Fibroblast of villous mesenchyme (primary cell): ENCODE results near the gene TSPAN15. TPM values are rescaled to one million over a fixed set of nuclear protein-coding genes. Genes with fewer than 3 reads are reported as not detected.
A peak's percentile ranks its signal among the peaks of the same experiment; 100 is the strongest.

Experiments used
- DNase-seq: peaks from one replicate; pipeline ENCODE4 v3.0.0-alpha.2; 2010; ENCODE audit warnings: low read depth
- H3K4me3 ChIP-seq: 2 replicates; pipeline ENCODE4 v1.5.1; 2011; ENCODE audit warnings: low read depth, mild to moderate bottlenecking, low read length
- total RNA-seq: library from RNA; depleted of rRNA; stranded (reverse); fragments of >200 nt; gene quantifications from 2 replicates; pipeline ENCODE4 v1.2.3, GENCODE V29; 2012
- TF ChIP-seq, protein P1 (sequence below): IDR thresholded peaks from 2 replicates; pipeline ENCODE4 v1.5.1; 2012; ENCODE audit warnings: low read depth, mild to moderate bottlenecking, low read length; ENCODE audit not compliant: insufficient read depth

Gene TSPAN15
- total RNA-seq, 1 donor: 6.0 TPM

DNA sequence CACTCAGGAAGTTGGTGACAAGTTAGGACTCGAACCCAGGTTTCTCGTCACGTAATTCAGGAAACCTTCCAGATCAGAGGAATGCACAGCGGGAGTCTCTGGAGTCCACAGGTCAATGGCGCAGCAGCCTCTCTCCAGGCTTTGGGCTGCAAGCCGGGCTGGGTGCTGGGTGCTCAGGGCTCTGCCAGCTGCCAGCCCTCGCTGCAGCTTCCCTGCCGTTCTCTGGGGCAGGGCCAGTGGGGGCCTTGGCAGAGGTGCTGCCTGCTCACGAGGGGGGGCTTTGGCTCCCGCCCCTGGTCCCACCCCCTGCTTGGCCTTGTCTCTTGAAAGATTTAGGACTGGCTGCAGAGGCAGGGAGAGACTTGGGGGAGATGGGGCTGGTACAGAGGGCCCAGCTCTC is 34.6 kb upstream of the TSPAN15 start, which contains the start of gene TACR2:
TACR2 (minus strand) TSS at position 224 of the 400 bp plus-strand sequence. CDS start 595 bp downstream, outside the sequence.
- TF ChIP-seq, protein P1, sequence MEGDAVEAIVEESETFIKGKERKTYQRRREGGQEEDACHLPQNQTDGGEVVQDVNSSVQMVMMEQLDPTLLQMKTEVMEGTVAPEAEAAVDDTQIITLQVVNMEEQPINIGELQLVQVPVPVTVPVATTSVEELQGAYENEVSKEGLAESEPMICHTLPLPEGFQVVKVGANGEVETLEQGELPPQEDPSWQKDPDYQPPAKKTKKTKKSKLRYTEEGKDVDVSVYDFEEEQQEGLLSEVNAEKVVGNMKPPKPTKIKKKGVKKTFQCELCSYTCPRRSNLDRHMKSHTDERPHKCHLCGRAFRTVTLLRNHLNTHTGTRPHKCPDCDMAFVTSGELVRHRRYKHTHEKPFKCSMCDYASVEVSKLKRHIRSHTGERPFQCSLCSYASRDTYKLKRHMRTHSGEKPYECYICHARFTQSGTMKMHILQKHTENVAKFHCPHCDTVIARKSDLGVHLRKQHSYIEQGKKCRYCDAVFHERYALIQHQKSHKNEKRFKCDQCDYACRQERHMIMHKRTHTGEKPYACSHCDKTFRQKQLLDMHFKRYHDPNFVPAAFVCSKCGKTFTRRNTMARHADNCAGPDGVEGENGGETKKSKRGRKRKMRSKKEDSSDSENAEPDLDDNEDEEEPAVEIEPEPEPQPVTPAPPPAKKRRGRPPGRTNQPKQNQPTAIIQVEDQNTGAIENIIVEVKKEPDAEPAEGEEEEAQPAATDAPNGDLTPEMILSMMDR: no peak
- H3K4me3 ChIP-seq: no peak within 1 kb of the TSS

DNA sequence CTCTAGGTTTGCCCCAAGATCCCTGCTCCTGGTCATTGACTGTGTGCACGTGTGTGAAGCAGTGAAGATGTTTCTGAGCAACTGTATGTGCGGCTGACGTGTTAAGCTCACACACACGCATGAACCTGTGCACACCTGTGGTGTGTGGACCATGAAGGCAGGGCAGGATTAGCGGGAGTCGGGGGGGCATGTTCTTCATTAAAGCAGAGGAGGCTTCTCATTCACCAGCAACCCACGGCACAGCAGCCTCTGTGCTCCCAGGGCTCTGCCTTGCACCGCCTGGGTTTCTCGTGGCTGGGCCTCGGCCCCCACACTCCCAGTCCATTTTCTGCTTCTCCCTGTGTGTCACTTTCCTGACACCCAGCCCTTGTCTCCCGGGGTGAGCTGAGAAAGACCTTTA is 33.7 kb upstream of the TSPAN15 start:
- no peak overlapping the region for H3K4me3 ChIP-seq
- no peak for DNase-seq
- TF ChIP-seq, protein P1: no peak

More for the DNA sequence above, 34.6 kb upstream of the TSPAN15 start, which contains the start of gene TACR2:
- no peak for DNase-seq

DNA sequence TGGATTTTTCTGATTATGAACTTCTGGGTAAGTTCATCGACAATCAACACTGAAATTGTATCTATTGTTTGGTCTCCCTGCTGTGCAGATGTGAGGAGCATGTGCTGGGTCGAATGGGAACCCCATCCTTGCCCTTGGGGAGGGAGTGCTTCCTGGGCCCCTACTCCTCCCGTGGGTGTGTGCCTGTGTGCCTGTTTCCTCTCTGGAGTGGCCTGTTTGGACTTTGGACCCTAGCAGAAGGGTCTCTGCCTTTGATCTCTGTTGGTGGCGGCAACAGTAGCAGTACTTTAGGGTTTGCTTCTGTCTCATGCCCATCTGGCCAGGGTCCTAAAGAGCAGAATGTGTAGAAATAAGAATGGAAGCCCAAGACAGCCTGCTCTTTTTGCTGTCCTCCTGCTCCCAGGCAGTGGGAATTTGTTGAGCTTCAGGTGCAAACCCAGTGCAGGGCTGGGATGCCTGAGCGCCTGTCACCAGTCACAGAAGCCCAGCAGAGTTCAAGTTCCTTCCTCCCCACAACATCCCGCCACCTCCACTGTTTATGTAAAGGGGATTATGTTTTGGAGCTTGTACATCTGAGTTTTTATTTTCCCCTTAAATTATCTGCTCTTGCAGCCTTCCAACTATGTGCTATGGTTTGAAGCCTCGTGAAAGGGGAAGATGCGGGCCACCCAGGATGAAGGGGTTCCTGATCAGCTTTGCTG is 33.1 kb upstream of the TSPAN15 start:
- H3K4me3 ChIP-seq: no peak overlapping the region
- DNase-seq: peak; percentile 62
- TF ChIP-seq, protein P1: no peak

DNA sequence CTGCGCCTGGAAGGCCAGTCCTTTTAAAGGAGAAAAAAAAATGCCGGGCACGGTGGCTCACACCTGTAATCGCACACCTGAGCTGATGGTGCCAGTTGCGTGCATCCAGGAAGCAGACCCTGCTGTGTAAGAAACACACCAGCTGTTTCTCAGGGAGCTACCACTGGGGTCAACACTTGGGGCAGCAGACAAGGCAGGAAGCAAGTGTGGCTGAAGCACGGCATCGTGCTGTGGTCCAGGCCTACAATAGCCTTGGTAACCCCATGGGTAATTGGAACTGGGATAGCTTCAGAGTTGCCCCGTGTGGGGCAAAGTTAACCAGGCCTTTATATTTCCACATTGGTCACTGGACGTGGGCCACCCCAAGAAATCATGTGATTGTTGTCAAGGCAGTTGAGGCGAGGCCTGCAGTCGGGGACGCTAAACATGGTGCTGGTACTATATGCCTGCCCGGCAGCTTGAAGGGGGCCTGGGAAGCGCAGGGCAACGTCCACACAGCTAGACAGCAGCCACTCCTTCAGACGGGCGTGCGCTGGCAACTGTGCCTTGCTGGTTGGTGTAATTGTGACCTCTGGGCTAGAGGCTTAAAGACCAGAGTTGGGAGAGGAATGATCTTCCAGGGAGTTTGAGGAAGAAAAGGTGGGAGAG is 32.0 kb upstream of the TSPAN15 start:
- TF ChIP-seq, protein P1: no peak
- DNase-seq: no peak
- no peak overlapping the region for H3K4me3 ChIP-seq

DNA sequence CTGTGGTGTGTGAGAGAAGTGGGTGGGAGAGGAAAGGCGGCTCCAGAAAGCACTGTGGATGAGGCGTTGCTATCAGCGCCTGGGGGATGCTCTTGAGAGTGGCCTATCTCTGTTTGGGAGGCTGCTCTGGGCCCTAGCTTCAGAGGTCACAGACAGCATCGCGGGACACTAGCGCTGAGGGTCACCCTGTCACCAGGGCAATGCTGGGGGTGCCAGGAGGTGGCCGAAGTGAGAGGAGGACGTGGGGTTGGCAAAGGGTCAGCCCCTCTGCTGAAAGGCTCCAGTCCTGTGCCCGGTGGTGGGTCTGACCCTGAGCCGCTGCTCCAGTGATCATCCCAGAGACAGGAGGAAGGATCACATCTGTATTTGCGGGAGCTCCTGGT is 31.5 kb upstream of the TSPAN15 start:
- TF ChIP-seq, protein P1: no peak
- no peak overlapping the region for H3K4me3 ChIP-seq
- DNase-seq: no peak

DNA sequence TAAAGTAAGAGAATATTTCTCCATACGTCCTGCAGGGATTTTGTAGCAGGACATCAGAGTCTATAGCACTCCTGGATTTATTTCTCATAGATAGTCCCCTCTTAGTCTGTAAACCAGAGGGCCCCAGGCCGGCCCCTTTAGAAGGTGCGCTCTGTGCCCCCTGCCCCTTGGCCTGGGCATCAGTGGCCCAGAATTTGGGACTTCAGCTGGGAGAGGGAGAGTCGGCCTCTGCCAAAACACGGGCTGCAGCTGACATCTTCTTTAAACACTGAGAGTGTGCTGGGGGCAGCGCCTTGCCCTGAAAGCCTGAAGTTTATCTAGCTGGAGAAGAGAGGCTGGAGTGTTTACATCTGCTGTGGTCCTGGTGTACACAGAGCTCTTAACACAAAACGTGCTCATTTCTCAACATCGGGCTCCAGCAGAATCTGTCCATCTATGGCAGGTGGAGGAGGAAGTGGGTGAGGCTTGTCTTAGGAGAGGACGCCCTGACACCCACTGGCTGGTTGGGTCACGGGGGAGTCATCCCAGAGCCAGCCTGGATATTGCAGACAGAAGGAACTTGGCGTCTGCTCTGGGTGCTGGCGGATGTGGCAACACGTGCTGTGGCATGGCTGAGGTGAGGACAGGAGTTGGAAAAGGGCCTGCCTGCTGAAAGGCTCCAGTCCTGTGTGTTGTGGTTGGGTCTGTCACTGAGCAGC is 29.5 kb upstream of the TSPAN15 start:
- TF ChIP-seq, protein P1: no peak
- H3K4me3 ChIP-seq: no peak overlapping the region
- peak; percentile 95 for DNase-seq
